GM12878 (cell line): ENCODE data around the gene ARFRP1. TPM values are rescaled to one million over a fixed set of nuclear protein-coding genes. Genes with fewer than 3 reads are reported as not detected.

ENCODE experiments used
- CTCF ChIP-seq, 3 experiments: IDR thresholded peaks in 2 of 3; conservative IDR thresholded peaks in 1 of 3; 2 replicates each; pipeline ENCODE4 v1.5.1; 2011; ENCODE audit warnings: low read depth in 3 of 3, low read length in 3 of 3, mild to moderate bottlenecking in 3 of 3, control low read depth in 2 of 3, moderate library complexity in 2 of 3, inconsistent platforms in 1 of 3, mixed read lengths in 1 of 3; ENCODE audit not compliant: control insufficient read depth in 2 of 3, insufficient read depth in 1 of 3; ENCODE audit errors: extremely low read depth in 1 of 3
- FOS ChIP-seq: IDR thresholded peaks from 3 replicates; pipeline ENCODE4 v1.6.1; 2011; ENCODE audit warnings: borderline replicate concordance; ENCODE audit not compliant: insufficient read length; ENCODE audit errors: extremely low read depth
- MEF2B ChIP-seq: fragments of 450-650 bp; IDR thresholded peaks from 2 replicates; pipeline ENCODE4 v1.6.1; 2018; ENCODE audit warnings: mild to moderate bottlenecking, moderate library complexity; ENCODE audit not compliant: partially characterized antibody, poor library complexity, severe bottlenecking
- RFX5 ChIP-seq: IDR thresholded peaks from 2 replicates; pipeline ENCODE4 v1.6.1; 2011; ENCODE audit warnings: low read depth, low read length, improper control_type of control experiment
- ZBTB33 ChIP-seq: fragments of 450-650 bp; IDR thresholded peaks from 2 replicates; pipeline ENCODE4 v1.6.1; 2017; ENCODE audit warnings: mild to moderate bottlenecking
- ZBTB40 ChIP-seq: fragments of 450-650 bp; IDR thresholded peaks from 2 replicates; pipeline ENCODE4 v1.6.1; 2016; ENCODE audit warnings: mild to moderate bottlenecking, moderate library complexity, borderline replicate concordance
- ZNF217 ChIP-seq: fragments of 450-650 bp; IDR thresholded peaks from 2 replicates; pipeline ENCODE4 v1.6.1; 2017; ENCODE audit warnings: antibody characterized with exemption, mild to moderate bottlenecking
- polyA plus RNA-seq, 11 experiments: library from polyadenylated mRNA; depleted of rRNA in 4 of 11; unstranded in 6 of 11; stranded (reverse) in 5 of 11; fragments of >200 nt; fragmentation: Nextera tagmentation in 4 of 11; fragmentation: Illumina TruSeq in 1 of 11; extraction: Ambion mirVana in 4 of 11; extraction: Trizol in 1 of 11; gene quantifications; 1 replicate in 1 of 11; 2 replicates in 10 of 11; pipeline versions ENCODE4 v1.2.1 to v1.2.3, GENCODE V29; 2011 to 2016; ENCODE audit warnings: inconsistent platforms in 2 of 11, missing spikeins in 2 of 11, low read depth in 1 of 11
- total RNA-seq, 4 experiments: library from RNA; depleted of rRNA in 3 of 4; stranded (reverse); fragments of >200 nt in 3 of 4; fragmentation: Illumina TruSeq in 1 of 4; extraction: Trizol in 1 of 4; gene quantifications; 2 replicates each; pipeline versions ENCODE4 v1.2.1 to v1.2.3, GENCODE V29; 2013 to 2021
- TF ChIP-seq, protein P1 (sequence below): fragments of 450-650 bp; IDR thresholded peaks from 2 replicates; pipeline ENCODE4 v1.6.1; 2017; ENCODE audit warnings: mild to moderate bottlenecking, low read depth, inconsistent platforms; ENCODE audit not compliant: poor library complexity, severe bottlenecking

ARFRP1 gene
- total and polyA plus RNA-seq, 10 of the 15 experiments (the other 5 are each of a cell fraction or from before 2014, with no cell fraction given) = 0.37 to 71.7 (median 34.6) TPM

GRCh38 chr20:63678071-63678470 lies 29.7 kb downstream of the ARFRP1 start (continued):
- TF ChIP-seq CTCF (IDR thresholded peaks at IDR 0.05 in 2 of 3, conservative IDR thresholded peaks at IDR 0.05 in 1 of 3; ENCODE audit: control insufficient read depth in 2 of 3, extremely low read depth in 1 of 3, insufficient read depth in 1 of 3, low read depth in 3 of 3, low read length in 3 of 3) = no peak
- TF ChIP-seq, protein P1, sequence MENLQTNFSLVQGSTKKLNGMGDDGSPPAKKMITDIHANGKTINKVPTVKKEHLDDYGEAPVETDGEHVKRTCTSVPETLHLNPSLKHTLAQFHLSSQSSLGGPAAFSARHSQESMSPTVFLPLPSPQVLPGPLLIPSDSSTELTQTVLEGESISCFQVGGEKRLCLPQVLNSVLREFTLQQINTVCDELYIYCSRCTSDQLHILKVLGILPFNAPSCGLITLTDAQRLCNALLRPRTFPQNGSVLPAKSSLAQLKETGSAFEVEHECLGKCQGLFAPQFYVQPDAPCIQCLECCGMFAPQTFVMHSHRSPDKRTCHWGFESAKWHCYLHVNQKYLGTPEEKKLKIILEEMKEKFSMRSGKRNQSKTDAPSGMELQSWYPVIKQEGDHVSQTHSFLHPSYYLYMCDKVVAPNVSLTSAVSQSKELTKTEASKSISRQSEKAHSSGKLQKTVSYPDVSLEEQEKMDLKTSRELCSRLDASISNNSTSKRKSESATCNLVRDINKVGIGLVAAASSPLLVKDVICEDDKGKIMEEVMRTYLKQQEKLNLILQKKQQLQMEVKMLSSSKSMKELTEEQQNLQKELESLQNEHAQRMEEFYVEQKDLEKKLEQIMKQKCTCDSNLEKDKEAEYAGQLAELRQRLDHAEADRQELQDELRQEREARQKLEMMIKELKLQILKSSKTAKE = no peak
- TF ChIP-seq ZNF217 = no peak
- TF ChIP-seq MEF2B = no peak
- no peak for TF ChIP-seq FOS
- no peak for TF ChIP-seq ZBTB33
- no peak for TF ChIP-seq RFX5
- TF ChIP-seq ZBTB40 = no peak
- TF ChIP-seq, all 136 proteins: peak for 0
